DND-41 (cell line): Measurements from ENCODE around the gene WDR45B.

ENCODE experiments used
- EZH2 ChIP-seq: IDR thresholded peaks from 3 replicates; pipeline ENCODE4 v1.6.1; 2012; ENCODE audit warnings: borderline replicate concordance, low read depth, mild to moderate bottlenecking, moderate library complexity, low read length, inconsistent platforms; ENCODE audit not compliant: severe bottlenecking
- TF ChIP-seq, protein P1 (sequence below): IDR thresholded peaks from 2 replicates; pipeline ENCODE4 v1.5.1; 2012; ENCODE audit warnings: borderline replicate concordance, low read length, moderate library complexity, mild to moderate bottlenecking; ENCODE audit not compliant: poor library complexity, severe bottlenecking; ENCODE audit errors: extremely low read depth

DNA sequence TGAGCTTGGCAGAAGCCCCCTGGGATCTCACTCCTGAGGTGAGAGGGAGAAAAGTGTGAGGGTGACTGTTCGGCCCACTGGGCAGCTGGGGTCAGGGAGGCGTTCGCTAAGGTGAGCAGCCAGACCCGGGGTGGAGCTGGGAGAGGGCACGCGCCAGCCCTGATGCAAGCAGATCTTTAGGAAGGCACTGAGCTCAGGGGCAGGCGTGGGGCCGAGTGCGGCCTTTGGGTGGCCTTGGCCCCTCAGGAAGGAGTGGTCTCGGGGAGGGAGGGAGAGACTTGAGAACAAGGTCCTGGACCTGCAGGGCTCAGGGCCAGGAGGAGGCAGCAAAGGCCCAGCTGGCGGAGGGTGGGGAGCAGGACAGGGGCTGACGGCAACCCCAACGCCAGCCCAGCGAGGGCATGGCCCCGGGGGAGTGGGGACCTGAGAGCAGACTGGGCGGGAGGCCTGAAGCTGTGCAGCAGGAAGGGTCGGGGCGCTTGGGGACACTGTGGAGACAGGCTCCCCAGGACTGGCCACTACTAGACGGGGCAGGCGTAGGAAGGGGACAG lies 14.5 kb upstream of the WDR45B start:
- TF ChIP-seq, protein P1, sequence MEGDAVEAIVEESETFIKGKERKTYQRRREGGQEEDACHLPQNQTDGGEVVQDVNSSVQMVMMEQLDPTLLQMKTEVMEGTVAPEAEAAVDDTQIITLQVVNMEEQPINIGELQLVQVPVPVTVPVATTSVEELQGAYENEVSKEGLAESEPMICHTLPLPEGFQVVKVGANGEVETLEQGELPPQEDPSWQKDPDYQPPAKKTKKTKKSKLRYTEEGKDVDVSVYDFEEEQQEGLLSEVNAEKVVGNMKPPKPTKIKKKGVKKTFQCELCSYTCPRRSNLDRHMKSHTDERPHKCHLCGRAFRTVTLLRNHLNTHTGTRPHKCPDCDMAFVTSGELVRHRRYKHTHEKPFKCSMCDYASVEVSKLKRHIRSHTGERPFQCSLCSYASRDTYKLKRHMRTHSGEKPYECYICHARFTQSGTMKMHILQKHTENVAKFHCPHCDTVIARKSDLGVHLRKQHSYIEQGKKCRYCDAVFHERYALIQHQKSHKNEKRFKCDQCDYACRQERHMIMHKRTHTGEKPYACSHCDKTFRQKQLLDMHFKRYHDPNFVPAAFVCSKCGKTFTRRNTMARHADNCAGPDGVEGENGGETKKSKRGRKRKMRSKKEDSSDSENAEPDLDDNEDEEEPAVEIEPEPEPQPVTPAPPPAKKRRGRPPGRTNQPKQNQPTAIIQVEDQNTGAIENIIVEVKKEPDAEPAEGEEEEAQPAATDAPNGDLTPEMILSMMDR: no peak
- no peak for TF ChIP-seq EZH2
